Epithelial cell of esophagus (primary cell): Measurements from ENCODE around the gene STON2.
A peak's percentile ranks its signal among the peaks of the same experiment; 100 is the strongest.

Source experiments
- DNase-seq: peaks from one replicate; pipeline ENCODE4 v3.0.0; 2010; ENCODE audit warnings: low read depth
- H3K4me3 ChIP-seq: 2 replicates; pipeline ENCODE4 v1.5.1; 2011; ENCODE audit warnings: mild to moderate bottlenecking, low read length, control low read depth
- CTCF ChIP-seq: IDR thresholded peaks from 2 replicates; pipeline ENCODE4 v1.5.1; 2011; ENCODE audit warnings: low read depth, mild to moderate bottlenecking, low read length, control low read depth, inconsistent platforms; ENCODE audit not compliant: insufficient read depth; ENCODE audit errors: missing control alignments

STON2 gene

GRCh38 chr14:81344481-81345160 lies 55.5 kb downstream of the STON2 start:
- no peak overlapping the region for H3K4me3 ChIP-seq
- DNase-seq, result no peak
- TF ChIP-seq CTCF, result no peak

DNA sequence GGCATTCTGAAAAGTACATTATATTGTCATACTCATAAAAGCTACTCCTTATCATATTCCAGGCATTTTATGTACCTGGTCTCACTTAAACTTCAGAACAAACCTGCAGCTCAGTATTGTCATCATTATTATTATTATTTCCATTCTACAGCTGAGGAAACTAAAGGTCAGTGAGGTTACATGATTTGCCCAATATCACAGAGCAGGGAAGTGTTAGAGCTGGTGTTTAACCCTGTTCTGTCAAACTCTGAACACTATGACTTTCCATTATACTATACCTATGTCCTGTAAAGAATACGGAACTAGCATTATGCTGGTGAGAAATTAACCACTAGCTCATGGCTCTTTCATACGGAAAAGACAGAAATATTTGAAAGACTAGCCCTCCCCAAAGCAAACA lies 56.4 kb downstream of the STON2 start:
- DNase-seq, result no peak
- no peak overlapping the region for H3K4me3 ChIP-seq
- no peak for TF ChIP-seq CTCF

GRCh38 chr14:81342850-81343580 lies 57.1 kb downstream of the STON2 start:
- no peak for TF ChIP-seq CTCF
- no peak for DNase-seq
- no peak overlapping the region for H3K4me3 ChIP-seq

DNA sequence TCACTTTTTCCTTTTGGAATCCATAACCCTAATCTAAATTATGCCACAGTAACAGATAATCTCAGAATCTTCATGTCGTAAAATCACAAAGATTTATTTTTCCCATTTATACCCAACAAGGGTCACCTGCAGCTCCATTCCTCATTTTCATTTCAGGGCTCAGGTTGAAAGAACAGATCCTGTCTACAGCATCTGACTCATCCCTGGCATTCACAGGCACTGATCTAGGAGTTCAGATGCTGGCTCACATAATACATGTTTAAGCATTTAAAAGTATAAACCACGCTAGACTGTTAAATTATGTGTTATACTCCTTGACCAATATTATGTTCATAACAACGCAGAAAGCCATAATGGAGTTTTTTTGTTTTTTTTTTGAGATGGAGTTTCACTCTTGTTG lies 58.3 kb downstream of the STON2 start:
- DNase-seq, result peak; percentile 38
- no peak overlapping the region for H3K4me3 ChIP-seq
- TF ChIP-seq CTCF, result no peak

- no peak for TF ChIP-seq CTCF
- no peak for DNase-seq
- H3K4me3 ChIP-seq, result no peak overlapping the region
Measured at GRCh38 chr14:81341370-81341769, 58.8 kb downstream of the STON2 start.

GRCh38 chr14:81340201-81340600 lies 59.9 kb downstream of the STON2 start:
- no peak overlapping the region for H3K4me3 ChIP-seq
- DNase-seq, result no peak
- TF ChIP-seq CTCF, result no peak
